Measurements from ENCODE around the gene KRTAP2-1.
"Not testable (repeated sequence)": the region's sequence is repeated elsewhere in the genome, so short reads cannot be mapped to it uniquely, and the experiment has no call there.

KRTAP2-1 gene, protein sequence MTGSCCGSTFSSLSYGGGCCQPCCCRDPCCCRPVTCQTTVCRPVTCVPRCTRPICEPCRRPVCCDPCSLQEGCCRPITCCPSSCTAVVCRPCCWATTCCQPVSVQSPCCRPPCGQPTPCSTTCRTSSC

DNA sequence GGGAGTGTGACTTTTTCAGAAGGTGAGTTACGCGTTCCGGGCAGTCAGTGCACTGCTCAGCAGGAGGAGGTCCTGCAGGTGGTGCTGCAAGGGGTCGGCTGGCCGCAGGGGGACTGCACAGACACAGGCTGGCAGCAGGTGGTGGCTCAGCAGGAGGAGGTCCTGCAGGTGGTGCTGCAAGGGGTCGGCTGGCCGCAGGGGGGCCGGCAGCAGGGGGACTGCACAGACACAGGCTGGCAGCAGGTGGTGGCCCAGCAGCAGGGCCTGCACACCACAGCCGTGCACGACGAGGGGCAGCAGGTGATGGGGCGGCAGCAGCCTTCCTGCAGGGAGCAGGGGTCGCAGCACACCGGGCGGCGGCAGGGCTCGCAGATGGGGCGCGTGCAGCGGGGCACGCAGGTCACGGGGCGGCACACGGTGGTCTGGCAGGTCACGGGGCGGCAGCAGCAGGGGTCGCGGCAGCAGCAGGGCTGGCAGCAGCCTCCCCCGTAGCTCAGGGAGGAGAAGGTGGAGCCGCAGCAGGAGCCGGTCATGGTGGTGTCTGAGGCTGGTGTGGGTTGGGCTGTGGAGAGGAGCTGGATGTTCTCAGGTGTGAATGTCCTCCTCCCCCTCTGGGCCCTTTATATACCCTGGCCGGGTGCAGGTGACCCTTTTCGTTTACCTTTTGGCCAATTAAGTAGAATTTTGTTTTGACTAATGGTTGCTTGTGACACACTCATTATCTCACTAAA is at the start of gene KRTAP2-1:
KRTAP2-1 (minus strand) TSS at position 582 of the 731 bp plus-strand sequence; CDS start at position 533, 49 bp downstream.
- DNase-seq = not testable (repeated sequence)

GRCh38 chr17:41096055-41096454 is 48.9 kb upstream of the KRTAP2-1 start:
- no peak for DNase-seq

DNA sequence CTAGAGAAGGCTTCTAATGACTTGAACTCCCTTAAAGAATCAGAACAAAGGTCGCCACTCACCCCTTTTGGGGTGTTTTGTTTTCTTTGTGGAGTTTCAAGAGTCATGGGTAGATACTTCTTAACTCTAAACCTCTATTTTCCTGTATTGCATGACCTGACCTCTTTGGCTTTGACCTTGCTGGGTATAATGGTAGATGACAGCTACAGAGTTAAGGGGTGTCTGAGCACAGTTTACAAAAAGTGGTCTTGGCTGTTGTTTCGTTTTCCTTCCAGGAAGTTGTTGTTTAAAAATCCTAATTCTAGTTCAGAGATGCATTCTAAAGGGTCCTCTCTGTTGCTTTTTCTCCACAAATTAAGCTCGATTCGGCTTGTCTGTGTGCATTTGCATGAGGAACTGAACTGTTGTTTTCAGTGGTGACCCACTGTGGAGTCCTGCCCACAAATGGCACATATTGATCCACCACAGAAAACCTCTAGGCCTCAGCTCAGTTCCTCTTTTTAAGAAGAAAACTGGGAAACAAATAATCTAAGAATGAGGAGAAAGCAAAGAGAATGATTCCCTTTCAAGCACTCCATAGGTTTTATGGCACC is 41.7 kb upstream of the KRTAP2-1 start:
- DNase-seq = not testable (repeated sequence)

GRCh38 chr17:41084100-41084856 is 37.2 kb upstream of the KRTAP2-1 start, which contains the start of gene KRTAP4-7:
Gene KRTAP4-7, plus strand, starts transcription at chr17:41084150. Its CDS starts 57 bp downstream, at chr17:41084207.
- not testable (repeated sequence) for DNase-seq

DNA sequence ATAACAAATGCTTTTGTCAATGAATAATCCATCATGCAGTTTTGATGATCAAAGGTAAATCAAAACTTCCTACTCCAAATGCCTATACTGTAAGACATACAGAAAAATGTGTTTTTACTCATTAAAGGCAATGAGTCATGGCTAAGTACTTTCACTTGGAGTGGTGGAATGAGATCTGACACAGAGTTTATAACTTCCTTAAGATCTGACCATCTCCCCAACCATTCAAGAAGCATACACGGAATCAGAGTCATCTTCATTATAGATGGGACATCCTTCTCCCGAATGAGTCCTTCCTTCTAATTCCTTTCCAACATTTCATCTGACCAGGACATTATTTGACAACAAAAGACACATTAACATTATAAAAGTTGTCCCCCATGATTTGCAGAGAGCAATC is 36.3 kb upstream of the KRTAP2-1 start:
- not testable (repeated sequence) for DNase-seq

DNA sequence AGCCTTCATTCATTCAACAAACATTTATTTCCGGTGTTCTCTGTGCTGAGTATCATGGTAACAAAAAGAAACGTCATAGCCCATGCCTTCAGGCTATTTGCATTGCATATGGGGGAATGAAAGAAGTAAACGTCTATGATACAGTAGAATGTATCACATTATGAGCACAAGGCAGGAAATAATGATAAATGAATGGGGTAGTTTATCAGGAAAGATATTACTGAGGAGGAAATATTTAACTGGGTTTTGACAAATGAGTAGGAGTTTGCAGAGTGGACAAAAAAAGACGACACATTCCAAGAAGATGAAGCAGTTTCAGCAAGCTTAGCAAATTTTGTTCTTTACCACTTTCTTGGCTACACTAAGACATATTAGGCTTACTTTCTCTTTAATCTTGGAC is 35.5 kb upstream of the KRTAP2-1 start:
- no peak for DNase-seq

DNA sequence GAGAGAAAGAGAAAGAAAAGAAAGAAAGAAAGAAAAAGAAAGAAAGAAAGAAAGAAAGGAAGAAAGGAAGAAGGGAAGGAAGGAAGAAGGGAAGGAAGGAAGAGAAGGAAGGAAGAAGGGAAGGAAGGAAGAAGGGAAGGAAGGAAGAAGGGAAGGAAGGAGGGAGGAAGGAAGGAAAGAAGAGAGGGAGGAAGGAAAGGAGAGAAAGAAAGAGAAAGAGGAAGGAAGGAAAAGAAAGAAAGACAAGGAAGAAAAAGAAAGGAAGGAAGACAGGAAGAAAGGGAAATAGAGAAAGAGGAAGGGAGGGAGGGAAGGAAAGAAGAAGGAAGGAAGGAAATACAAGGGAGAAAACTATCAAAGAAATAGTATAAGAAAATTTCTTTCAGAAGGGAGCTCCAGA is 29.7 kb upstream of the KRTAP2-1 start:
- DNase-seq = no peak

DNA sequence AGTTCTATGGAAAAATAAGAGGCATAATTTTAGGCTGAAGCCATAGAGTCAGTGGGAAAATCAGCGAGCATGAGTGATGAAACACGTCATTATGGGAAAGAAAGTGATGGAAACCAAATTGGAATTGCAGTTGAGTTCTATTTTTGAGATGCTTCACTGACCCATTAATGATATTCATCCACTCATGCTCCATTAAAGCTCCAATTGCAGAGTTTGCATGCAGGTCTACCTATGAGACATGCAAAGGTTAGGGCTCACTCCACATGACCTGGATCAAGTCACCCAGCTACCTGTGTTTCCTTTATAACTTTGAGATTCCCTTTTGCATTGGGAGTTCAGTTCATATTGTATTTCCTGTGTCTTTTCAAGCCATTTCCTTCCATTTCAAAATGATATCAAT is 26.6 kb upstream of the KRTAP2-1 start:
- no peak for DNase-seq

DNA sequence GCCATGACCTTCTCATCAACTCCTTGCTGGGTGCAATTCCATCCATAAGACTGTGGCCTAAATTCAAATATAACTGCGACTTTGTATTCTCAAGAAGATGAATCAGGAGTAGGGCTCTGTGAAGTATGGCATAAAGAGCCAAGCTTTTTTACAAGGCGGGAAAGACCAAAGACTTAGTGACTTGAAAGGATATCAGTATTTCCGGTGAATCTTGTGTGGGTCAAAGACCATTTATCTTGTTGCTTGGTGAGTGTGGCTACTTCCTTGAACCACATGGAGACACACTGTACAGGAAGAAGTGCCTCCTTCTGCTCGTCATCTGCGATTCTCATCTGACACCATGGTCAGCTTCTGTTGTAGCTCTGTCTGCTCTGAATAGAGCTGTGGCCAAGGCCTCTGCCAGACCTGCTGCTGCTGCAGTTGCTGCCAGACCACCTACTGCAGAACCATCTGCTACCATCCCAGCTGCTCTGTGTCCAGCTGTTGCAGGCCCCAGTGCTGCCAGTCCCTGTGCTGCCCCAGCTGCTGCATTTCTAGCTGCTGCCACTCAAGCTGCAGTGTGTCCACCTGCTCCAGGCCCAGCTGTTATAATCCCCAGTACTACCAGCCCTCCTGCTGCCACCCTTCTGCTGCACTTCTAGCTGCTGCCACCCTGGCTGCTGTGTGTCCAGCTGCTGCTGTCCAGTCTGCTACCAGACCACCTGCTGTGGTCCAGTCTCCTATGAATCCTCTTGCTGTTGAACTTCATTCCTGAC is 24.7 kb upstream of the KRTAP2-1 start:
- DNase-seq = no peak

- DNase-seq = no peak
Measured at GRCh38 chr17:41069031-41069430, 21.9 kb upstream of the KRTAP2-1 start.

DNA sequence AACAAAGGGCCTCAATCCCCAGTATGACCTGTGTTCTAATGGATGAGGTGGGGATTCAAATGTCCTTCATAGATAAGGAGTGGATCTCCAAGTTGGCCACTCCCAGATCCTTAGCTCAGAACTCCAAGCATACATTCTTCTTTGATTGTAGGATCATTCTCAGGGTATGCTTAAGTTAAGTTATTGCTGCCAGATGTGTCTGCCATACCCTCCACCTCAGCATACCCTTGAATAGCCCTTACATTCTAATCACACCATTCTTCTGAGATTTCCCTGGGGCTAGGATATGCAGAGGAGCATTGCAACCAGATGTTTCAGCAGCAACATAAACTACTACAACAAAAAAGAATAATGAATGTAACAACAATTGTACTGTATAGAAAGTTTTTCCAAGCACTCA is 20.2 kb upstream of the KRTAP2-1 start:
- no peak for DNase-seq

GRCh38 chr17:41065829-41066624 is 18.9 kb upstream of the KRTAP2-1 start, which contains the start of gene KRTAP2-4:
Gene KRTAP2-4, minus strand, starts transcription at chr17:41065879. Its CDS starts 34 bp downstream, at chr17:41065845.
- peak; percentile 91 for DNase-seq

- DNase-seq = not testable (repeated sequence)
Measured at GRCh38 chr17:41065016-41065689, 18.0 kb upstream of the KRTAP2-1 start.

DNA sequence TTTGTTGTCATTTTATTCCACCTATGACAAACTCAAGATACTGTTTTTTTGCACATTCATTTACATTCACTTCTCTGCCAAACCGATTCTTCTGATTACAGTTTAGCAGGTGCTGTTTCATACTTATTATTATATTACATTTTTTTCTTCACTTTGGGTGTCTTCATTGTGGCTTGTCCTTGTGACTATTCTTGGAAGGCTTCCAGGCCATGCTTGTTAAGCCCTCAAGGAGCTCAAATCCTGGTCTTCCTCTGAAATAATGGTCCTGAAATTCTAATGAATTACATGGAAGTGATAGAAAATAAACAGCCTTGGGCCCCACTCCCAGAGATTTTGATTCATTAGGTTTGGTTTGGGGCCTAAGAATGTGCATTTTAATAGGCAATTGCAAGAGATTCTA is 17.2 kb upstream of the KRTAP2-1 start:
- no peak for DNase-seq

- no peak for DNase-seq
Measured at GRCh38 chr17:41063449-41063848, 16.3 kb upstream of the KRTAP2-1 start.

DNA sequence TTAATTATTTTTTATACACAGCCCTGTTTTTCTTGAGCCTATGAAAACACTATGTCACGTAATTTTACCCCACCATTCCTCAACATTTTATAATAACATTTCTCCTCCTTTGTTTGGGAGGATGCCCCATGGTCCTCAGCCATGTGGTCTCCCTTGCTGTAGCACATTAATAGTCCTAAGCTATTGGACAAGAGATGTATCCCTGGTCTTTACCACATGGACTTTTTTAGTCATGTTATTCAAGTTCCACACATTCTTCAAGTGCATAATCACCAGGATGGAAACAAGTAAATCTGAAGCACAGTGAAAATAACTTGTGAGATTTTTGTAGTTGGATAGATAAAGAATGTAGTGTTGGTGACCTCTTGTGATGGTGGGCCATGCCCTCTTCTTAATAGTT is 14.8 kb upstream of the KRTAP2-1 start:
- peak; percentile 93 for DNase-seq

DNA sequence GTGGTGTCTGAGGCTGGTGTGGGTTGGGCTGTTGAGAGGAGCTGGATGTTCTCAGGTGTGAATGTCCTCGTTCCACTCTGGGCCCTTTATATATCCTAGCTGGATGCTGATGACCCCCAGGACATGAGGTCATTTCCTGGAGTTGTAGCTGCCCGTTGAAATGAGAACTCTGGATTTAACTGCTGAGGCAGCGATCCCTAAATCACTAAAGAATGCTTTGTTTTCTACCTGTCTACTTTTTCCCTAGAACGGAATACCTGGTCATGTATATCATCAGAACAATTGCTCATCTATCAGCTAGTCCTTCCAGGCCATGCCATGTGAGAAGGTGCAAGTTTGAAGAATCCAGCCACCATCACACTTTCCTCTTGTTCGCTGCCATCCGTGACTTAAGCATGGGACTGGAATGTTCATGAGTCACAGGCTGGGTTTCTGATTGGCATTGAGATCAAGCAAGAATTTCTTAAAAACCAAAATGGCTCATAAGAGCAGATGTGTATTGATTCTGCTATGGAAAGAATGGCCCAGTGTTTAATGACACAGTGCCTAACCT is 13.0 kb upstream of the KRTAP2-1 start, which contains the start of gene KRTAP2-3:
KRTAP2-3 (minus strand) TSS at position 63 of the 553 bp plus-strand sequence. CDS start 64 bp downstream, outside the sequence.
- peak; percentile 99 for DNase-seq

DNA sequence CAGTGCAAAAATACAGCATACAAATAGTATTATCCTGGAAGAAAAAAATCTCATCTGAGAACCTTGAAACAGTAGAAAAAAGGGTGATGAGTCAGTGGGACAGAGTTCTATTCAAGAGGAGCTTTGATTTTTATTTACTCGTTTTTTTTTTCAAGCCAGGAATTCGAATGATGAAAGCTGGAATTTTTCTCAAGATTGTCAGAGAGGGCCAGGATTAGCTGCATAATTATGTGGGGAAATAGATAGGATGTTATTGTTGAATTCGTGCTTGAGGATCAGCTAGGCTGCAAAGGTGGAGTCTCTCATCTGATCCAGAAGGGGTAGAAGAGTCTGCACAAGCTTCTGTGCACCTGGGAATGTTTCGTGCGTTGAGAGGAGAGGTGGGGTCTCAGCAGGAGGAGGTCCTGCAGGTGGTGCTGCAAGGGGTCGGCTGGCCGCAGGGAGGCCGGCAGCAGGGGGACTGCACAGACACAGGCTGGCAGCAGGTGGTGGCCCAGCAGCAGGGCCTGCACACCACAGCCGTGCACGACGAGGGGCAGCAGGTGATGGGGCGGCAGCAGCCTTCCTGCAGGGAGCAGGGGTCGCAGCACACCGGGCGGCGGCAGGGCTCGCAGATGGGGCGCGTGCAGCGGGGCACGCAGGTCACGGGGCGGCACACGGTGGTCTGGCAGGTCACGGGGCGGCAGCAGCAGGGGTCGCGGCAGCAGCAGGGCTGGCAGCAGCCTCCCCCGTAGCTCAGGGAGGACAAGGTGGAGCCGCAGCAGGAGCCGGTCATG is 12.3 kb upstream of the KRTAP2-1 start:
- DNase-seq = peak; percentile 89

GRCh38 chr17:41058741-41059140 is 11.6 kb upstream of the KRTAP2-1 start:
- peak; percentile 50 for DNase-seq

- DNase-seq = no peak
Measured at GRCh38 chr17:41057547-41057946, 10.4 kb upstream of the KRTAP2-1 start.
